NCI-H2196 (cell line): ENCODE data around the gene VDAC1.
"Not testable (repeated sequence)": the region's sequence is repeated elsewhere in the genome, so short reads cannot be mapped to it uniquely, and the experiment has no call there.

Experiments
- DNase-seq: peaks from one replicate; lab custom pipeline; 2025; ENCODE audit not compliant: unreplicated experiment; lab: John Stamatoyannopoulos, UW

Gene VDAC1

DNA sequence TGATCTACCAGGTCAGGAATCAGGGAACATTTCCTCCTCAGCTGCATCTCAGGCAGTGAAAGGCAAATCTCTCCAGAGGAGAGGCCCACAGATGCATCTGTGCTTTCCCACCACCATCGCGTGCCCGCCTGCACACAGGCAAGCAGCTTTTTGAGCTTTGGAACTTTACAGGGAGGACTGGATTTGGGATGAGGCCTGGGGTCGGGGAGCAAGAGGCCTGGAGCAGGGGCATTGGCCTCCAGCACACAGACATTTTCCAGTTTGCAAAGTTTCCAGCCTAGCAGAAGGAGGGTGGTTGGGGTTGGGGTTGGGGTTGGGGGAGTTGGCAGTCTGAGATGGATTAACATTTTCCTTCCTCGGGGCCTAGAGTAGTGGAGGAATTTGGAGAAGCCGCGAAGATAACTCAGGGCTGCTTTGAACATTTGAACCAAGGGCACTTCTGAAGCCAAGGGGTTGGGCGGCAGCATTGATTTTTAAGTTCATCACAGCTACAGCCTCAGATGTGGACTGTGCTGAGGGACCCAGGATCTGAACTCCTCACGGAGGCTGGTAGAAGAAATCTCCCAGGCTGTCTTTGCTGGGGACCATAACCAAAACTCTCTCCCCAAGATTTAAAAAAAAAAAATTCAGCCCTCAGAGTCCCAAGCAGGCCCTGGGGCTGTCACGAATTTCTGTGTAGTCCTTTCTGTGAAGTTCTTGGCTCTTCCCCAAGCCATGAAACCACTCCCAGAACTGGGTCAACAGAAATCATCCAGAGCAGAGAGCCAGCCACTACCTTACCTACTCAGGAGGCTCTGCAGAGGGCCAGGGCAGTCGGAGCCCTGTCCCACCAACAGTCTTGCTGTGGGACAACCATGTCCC, 61.9 kb downstream of the VDAC1 start:
- DNase-seq = peak; percentile 5

DNA sequence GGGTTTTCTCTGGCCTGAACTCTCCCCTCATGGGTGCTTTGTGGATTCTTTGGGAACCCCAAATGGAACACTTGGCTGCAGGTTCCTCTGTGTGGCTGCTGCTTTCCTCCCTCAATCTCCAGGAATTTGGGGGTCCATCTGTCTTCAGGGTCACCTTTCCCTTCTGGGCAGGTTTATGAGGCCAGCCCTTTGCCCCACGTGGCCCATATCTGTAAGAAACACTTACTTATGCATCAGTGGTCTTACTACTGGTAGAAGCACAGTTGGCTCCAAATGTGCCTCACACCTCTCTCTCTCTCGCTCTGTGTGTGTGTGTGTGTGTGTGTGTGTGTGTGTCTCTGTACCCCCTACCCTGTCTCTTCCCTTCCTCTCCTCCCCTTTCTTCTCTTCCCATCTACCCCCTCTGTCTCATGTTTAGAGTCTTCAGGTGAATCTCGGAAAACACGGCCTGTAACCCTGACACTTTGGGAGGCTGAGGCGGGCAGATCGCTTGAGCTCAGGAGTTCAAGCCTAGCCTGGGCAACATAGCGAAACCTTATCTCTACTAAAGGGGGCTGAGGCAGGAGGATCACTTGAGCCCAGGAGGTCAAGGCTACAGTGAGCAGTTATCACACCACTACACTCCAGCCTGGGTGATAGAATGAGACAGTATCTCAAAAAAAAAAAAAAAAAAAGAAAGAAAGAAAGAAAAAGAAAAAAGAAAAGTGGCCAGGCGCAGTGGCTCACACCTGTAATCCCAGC, 63.1 kb downstream of the VDAC1 start:
- DNase-seq = no peak

DNA sequence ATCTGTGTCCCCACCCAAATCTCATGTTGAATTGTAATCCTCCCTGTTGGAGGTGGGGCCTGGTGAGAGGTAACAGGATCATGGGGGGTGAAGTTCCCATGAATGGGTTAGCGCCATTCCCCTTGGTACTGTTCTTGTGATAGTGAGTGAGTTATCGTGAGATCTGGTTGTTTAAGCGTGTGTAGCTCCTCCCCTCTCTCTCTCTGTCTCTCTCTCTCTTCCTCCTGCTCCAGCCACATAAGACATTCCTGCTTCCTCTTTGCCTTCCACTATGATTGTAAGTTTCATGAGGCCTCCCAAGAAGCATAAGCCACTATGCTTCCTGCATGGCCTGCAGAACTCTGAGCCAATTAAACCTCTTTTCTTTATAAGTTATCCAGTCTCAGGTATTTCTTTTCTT, 65.1 kb downstream of the VDAC1 start:
- DNase-seq = no peak

DNA sequence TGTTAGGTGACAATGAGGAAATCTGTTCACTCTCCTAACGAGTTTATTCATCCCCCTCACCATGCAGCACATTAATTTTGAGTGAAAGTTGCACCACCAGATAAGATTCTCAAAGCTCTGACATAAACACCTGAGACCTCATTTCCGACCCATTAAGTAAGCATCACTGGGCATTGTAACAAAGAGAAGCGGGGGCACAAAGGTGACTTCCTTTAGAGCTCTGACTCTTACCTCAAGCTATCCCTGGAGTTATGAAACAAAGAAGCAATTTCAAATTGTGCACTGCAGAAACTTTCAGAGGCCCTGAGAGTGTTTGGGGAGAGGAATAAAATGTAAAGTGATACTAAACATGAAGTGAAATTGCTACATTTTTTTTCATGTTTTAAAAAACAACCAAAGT, 65.8 kb downstream of the VDAC1 start:
- DNase-seq = no peak

DNA sequence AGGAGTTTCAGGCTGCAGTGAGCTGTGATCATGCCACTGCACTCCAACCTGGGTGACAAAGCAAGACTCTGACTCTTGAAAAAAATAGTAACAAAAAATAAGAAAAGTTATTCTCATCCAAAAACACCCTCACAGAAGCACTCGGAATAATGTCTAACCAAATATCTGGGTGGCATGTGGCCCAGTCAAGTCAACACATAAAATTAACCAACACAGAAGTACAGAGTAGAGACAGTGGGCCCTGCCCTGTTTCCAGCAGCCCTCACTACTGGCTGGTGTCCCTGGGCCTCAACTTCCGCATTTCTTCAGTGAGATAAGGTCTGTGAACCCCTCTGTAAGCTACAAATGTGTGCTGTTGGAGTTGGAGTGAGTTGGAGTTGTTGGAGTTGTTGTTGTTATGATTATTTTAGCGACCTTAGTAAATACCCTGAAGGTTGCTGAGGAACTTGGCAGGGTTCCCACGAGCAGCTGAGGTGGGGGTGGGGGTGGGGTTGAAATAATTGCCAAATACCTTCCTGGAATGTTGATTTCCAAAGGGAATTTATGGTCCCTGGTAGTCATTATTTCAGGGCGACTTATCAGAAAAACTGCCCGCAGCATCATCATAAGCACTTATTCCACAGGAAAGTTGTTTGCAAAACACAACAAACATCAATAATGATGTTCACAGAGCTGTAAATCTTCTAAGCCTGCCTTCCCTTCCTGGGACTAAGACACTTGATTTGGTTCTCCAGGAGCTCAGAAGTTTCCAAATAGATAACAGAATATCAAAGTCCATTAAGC, 66.5 kb downstream of the VDAC1 start:
- no peak for DNase-seq

DNA sequence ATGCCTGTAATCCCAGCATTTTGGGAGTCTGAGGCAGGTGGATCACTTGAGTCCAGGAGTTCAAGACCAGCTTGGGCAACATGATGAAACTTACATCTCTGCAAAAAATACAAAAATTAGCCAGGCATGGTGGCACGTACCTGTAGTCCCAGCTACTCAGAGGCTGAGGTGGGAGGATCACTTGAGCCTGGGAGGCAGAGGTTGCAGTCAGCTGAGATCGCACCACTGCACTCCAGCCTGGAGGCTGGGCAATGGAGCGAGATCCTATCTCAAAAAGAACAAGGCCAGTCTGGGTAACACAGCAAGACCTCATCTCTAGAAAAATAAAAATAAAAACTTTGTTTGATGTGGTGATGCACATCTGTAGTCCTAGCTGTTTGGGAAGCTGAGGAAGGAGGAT, 67.1 kb downstream of the VDAC1 start:
- not testable (repeated sequence) for DNase-seq

DNA sequence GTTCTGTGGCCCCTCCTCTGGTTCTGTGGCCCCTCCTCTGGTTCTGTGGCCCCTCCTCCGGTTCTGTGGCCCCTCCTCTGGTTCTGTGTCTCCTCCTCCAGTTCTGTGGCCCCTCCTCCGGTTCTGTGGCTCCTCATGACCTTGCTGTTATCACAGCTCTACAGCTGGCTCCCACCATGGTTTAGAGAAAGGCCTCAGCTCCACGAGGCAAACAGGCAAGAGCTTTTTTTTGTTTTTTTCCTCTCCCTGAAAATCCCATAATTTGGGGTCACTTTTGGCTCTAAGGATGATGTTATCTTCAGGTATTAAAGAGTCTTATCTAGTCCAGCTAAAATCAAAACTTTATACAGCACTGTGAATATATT, 68.1 kb downstream of the VDAC1 start:
- no peak for DNase-seq

DNA sequence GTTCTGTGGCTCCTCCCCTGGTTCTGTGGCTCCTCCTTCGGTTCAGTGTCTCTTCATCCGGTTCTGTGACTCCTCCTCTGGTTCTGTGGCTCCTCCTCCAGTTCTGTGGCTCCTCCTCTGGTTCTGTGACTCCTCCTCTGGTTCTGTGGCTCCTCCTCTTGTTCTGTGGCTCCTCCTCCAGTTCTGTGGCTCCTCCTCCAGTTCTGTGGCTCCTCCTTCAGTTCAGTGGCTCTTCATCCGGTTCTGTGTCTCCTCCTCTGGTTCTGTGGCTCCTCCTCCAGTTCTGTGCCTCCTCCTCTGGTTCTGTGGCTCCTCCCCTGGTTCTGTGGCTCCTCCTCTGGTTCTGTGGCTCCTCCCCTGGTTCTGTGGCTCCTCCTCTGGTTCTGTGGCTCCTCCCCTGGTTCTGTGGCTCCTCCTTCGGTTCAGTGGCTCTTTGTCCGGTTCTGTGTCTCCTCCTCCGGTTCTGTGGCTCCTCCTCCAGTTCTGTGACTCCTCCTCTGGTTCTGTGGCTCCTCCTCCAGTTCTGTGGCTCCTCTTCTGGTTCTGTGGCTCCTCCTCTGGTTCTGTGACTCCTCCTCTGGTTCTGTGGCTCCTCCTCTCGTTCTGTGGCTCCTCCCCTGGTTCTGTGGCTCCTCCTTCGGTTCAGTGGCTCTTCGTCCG, 68.7 kb downstream of the VDAC1 start:
- not testable (repeated sequence) for DNase-seq

DNA sequence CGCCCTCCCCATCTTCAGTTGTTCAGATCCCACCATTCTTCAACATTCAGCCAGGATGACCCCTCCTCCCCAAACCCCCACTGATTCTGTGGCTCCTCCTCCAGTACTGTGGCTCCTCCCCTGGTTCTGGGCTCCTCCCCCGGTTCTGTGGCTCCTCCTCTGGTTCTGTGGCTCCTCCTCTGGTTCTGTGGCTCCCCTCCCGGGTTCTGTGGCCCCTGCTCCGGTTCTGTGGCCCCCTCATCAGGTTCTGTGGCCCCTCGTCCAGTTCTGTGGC, 69.2 kb downstream of the VDAC1 start:
- DNase-seq = no peak

DNA sequence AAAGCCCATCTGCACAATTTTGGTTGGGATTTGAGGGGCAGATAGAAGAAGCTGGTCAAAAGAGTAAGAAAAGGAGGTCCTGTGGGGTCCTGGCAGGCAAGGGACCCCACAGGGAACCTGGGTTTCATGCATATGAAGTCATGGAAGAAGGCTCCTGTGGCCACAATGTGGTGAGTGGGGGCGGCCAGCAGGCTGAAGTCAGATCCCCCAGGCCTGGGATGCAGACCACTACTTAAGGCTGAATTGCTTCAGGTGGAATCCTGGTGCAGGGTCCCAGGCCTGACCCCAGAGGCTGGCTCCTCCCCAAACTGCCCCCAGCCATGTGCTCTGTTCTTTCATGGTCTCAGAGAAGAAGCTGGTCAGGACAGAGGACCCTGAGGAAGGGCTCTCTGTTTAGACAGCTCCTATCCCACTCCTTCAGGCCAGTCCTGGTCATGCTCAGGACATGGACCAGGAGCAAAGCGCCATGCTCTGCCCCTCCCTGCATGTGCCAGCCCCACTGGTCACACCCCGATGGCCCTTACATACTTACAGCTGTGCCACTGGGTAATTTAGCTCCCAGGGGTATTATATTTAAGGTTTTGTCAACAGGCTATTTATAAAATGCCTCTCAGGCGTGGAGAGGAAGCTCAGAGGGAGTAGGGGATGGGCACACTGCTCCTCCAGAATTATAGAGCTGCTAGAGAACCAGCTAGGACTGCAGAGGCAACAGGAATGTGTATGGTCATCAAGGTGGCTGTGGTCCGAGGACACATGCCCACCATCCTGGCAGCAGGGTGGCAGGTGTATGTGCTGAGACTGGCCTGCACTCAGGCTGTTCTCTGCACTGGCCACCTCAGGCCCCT, 69.7 kb downstream of the VDAC1 start:
- DNase-seq = no peak

DNA sequence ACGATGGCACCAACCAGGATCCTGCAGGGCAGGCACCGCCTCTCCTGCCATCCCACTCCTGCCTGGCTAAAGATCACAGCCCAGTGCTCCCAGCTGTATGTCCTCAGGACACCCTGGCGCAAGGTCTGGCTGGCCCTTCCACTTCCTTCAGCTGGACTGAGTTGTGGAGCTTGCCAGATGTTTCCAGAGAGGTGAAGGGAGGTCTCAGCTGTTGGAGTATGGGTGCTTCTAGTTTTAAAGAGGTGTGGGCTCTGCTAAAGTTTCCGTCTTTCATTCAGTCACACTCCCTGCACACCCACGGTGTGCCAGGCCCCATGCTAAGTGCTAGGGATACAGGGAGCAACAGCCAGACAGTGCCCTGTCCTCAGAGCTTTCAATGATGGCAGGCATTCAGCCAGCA, 70.5 kb downstream of the VDAC1 start:
- DNase-seq = no peak

DNA sequence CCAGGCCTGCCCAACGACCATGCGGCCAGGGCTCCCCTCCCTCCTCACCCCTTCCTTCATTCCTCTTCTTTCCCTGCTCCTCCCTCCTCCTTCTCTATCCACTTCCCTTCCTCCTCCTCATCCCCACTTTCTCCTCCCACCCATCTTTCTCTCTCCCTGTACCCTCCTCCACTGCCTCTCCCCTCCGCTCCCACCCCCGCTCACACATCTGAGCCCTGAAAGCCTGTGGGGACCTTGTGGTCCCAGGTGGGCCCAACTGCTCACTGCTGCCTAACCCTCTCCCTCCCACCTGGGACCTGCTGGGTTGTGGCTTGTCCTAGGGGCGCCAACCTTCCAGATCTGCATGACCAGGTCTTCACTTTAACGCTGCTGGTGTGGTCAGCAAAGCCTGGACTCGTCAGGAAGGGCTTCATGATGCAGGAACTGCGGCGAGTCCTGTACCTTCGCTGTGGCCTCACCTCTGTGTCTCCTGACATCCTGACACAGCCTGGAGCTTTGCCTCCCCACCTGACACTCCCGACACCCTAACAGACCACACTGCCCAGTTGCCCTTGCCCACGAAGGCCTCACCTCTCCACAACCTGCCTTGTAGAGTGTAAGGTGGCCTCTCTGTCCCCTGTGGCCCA, 71.0 kb downstream of the VDAC1 start:
- no peak for DNase-seq

DNA sequence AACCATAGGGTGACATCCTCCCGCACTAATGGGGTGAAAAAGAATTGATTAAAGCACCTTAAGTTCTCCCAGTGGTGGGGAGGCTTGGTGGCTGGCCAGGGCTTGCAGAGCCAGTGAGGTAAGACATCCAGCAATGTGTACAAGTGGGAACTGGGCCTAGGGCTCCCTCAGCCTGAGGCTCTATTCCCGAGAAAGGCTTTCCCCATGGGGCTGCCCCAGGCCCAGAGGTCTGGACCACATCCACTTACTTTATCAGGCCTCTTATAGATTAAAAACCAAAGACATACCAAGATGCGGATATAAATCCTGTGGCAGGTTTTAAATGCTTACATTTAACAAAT, 71.6 kb downstream of the VDAC1 start:
- DNase-seq = no peak

DNA sequence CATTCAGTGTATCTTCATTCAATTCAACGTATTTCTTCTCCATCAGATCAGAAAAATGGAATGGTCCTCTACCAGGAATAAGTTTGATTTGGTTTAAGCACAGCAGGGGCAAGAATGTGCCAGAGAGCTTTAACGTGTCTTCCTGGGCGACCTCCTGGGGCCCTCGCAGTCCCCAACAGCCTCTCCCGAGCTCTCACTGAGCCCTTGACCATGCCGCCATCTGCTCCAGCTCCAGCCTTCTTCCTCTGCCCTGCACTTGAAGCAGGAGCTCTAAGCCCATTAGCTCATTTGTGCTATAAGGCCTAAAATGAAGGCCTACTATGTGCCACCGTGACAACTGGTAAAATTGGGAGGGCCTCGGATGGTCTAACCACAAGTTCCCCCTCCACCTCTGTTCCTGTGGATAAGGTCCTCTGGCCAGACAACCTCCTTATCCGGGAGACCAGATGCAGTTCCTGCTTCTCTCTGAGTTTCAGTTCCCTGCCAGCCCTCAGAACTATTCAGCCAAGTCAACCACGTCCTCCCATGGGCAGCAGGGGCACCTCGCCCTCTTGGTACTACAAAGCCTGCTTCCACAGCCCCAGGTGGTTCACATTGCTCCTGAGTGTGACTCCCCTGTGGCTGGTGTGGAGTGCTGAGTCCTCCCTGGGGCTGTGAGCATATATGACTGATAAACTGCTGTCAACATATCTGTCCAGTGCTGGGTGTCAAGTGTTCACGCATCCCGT, 72.2 kb downstream of the VDAC1 start:
- DNase-seq = no peak

DNA sequence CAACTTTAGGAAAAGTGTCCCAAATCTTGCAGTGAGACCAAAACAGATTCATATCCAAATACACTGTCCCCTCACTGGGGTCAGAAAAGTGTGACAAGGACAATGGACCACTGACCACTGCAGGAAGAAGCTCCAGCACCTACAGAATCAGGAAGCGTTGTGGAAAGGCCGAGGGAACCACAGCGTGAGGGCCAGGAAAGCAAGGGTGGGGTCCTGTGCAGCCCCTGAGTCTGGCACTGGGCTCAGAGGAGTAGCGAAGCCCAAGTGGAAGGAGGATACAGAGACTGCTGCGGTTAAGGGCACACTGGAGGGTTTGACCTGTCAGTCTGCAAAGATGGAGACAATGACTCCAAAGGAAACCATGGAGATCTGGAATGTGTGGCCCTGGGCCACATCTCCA, 73.2 kb downstream of the VDAC1 start:
- DNase-seq = no peak

DNA sequence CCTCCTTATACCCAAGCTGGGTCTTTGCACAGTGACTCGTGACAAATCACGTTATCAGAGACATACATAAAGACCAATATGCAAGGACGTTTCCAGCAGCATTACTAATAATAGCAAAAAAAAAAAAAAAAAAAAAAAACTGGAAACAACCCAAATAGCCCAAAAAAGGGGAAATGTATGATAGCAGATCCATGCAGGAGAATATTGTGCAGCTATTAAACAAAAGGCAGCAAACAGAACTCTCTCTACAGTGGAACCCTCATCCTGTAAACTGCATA, 74.0 kb downstream of the VDAC1 start:
- DNase-seq = no peak

DNA sequence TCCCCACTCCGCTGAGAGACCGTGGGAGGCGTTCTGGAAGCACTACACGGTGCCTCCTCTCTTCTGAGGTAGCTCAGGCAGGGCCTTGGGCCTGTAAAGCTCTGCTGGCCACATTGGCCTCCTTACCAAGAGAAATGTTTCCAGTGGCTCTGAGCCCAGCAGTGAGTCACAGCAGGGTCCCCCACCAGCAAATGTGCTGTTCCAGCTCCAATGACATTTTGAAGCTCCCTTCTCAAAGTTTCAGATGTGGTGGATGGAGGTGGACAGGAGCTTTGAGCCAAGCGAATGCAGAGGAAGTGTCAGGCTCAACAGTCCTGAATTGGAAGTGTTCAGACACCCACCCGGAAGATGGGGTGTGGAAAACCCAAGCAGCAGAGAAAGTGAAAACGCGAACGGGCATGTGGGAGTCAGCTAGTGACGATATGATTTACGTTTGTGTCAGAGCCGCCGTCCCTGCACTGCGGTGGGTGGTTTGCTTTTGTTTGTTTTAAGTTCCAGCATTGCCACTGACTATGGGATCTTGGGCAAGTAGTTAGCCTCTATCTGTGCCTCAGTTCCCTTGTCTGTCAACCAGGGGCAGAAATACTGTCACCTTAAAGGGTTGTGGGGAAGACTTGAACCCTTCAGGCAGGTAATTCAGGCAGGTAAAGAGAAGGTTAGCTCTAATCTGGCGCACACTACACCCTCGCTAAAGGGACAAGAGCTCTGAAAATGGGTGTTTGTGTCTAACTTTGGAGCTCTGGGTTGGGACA, 74.5 kb downstream of the VDAC1 start:
- DNase-seq = no peak

DNA sequence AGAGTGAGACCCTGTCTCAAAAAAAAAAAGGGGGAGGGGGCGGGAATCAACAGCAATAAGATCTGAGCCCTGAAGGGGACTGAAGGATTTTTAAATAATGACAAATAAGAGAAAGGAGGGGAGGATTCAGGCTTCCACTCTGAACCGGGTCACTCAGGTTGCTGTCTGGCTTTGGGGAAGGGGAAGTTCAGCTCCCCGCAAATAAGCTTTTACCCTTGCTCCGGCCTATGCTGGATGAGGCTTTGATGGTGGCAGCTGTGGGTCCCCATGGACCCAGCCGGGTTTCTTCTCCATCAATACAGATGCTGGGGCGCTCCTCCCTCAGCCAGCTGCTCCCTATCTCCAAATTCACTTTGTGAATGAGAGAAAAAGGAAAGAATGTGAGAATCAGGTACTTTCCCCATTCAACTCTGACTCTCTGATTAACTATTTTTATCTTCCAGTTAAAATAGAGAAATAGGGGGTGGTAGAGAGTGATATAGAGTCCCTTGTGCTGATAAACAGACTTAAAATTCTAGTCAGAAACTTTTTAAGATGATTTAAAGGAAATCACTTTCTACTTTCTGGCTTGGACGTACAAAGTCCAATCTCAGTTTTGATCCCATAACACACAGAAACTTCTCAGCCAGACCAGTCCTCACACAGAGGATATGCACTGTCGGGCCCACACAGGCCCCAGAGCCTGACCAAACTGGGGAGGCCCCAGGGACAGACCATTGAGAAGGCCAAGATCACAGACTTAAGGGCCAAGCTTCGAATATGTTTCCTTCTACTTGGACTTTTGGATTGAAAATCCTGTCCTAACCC, 76.0 kb downstream of the VDAC1 start:
- no peak for DNase-seq
